ENCODE results near the gene IL15. TPM values are rescaled to one million over a fixed set of nuclear protein-coding genes. Genes with fewer than 3 reads are reported as not detected.

IL15 gene
- total RNA-seq, 2 donors from 2014 or later, result 1.2 to 2.0 TPM

- no peaks in the 10 kb centered on the region for H3K4me1 ChIP-seq (replicated peaks)
- H3K27me3 ChIP-seq (replicated peaks; ENCODE audit: insufficient read depth), result no peaks in the 10 kb centered on the region
- no peak overlapping the region for H3K4me3 ChIP-seq
- no peak overlapping the region for H3K27ac ChIP-seq
- no peak for DNase-seq (ENCODE audit: low spot score)
- no peaks in the 10 kb centered on the region for H3K9me3 ChIP-seq
- H3K36me3 ChIP-seq, result no peaks in the 10 kb centered on the region
- 67% methylated on average over 2 of the region's 2 CpGs for WGBS
- intact Hi-C loops (cut with DNase I), result no loop called here
- TF ChIP-seq POLR2AphosphoS5 (IDR thresholded peaks at IDR 0.05) (no peak), CTCF (IDR thresholded peaks at IDR 0.05) (no peak), POLR2A (IDR thresholded peaks at IDR 0.05) (no peak)
These were observed 125.5 kb downstream of the IL15 start for GRCh38 chr4:141761926-141762325.

GRCh38 chr4:141763374-141763773, 127.0 kb downstream of the IL15 start:
- TF ChIP-seq POLR2A (IDR thresholded peaks at IDR 0.05), result no peak
- no peak for TF ChIP-seq POLR2AphosphoS5 (IDR thresholded peaks at IDR 0.05)
- TF ChIP-seq CTCF (IDR thresholded peaks at IDR 0.05), result no peak
- Histone ChIP-seq H3K4me1 (replicated peaks) (no peaks in the 10 kb centered on the region), H3K36me3 (no peaks in the 10 kb centered on the region), H3K9me3 (no peaks in the 10 kb centered on the region), H3K27me3 (replicated peaks; ENCODE audit: insufficient read depth) (no peaks in the 10 kb centered on the region), H3K27ac (no peak overlapping the region), H3K4me3 (no peak overlapping the region)
- WGBS, result 86% methylated on average over 2 of the region's 2 CpGs
- no peak for DNase-seq (ENCODE audit: low spot score)
- intact Hi-C loops (cut with DNase I), result no loop called here

GRCh38 chr4:141768954-141769353, 132.6 kb downstream of the IL15 start:
- H3K9me3 ChIP-seq, result no peaks in the 10 kb centered on the region
- no peaks in the 10 kb centered on the region for H3K4me1 ChIP-seq (replicated peaks)
- no peak overlapping the region for H3K27ac ChIP-seq
- DNase-seq (ENCODE audit: low spot score), result no peak
- no peak overlapping the region for H3K4me3 ChIP-seq
- WGBS, result 58% methylated on average over 4 of the region's 4 CpGs
- H3K36me3 ChIP-seq, result no peaks in the 10 kb centered on the region
- intact Hi-C loops (cut with DNase I), result no loop called here
- no peak for TF ChIP-seq POLR2A (IDR thresholded peaks at IDR 0.05)
- no peak for TF ChIP-seq CTCF (IDR thresholded peaks at IDR 0.05)
- no peak for TF ChIP-seq POLR2AphosphoS5 (IDR thresholded peaks at IDR 0.05)
- no peaks in the 10 kb centered on the region for H3K27me3 ChIP-seq (replicated peaks; ENCODE audit: insufficient read depth)

- intact Hi-C loops (cut with DNase I), result no loop called here
- no peak overlapping the region for H3K27ac ChIP-seq
- no peak for DNase-seq (ENCODE audit: low spot score)
- H3K27me3 ChIP-seq (replicated peaks; ENCODE audit: insufficient read depth), result no peaks in the 10 kb centered on the region
- no peaks in the 10 kb centered on the region for H3K9me3 ChIP-seq
- TF ChIP-seq POLR2AphosphoS5 (IDR thresholded peaks at IDR 0.05) (no peak), POLR2A (IDR thresholded peaks at IDR 0.05) (no peak), CTCF (IDR thresholded peaks at IDR 0.05) (no peak)
- H3K4me3 ChIP-seq, result no peak overlapping the region
- no peaks in the 10 kb centered on the region for H3K36me3 ChIP-seq
- no peaks in the 10 kb centered on the region for H3K4me1 ChIP-seq (replicated peaks)
- 55% methylated on average over 10 of the region's 10 CpGs for WGBS
These were observed 135.8 kb downstream of the IL15 start for GRCh38 chr4:141771889-141772830.

GRCh38 chr4:141772838-141773237, 136.5 kb downstream of the IL15 start:
- TF ChIP-seq CTCF (IDR thresholded peaks at IDR 0.05) (no peak), POLR2A (IDR thresholded peaks at IDR 0.05) (no peak), POLR2AphosphoS5 (IDR thresholded peaks at IDR 0.05) (no peak)
- no peaks in the 10 kb centered on the region for H3K27me3 ChIP-seq (replicated peaks; ENCODE audit: insufficient read depth)
- WGBS, result 96% methylated on average over 2 of the region's 2 CpGs
- intact Hi-C loops (cut with DNase I), result no loop called here
- DNase-seq (ENCODE audit: low spot score), result no peak
- no peaks in the 10 kb centered on the region for H3K36me3 ChIP-seq
- H3K9me3 ChIP-seq, result no peaks in the 10 kb centered on the region
- H3K27ac ChIP-seq, result no peak overlapping the region
- H3K4me1 ChIP-seq (replicated peaks), result no peaks in the 10 kb centered on the region
- H3K4me3 ChIP-seq, result no peak overlapping the region

All from prostate gland (tissue), 2 donors.